ENCODE data around the gene ARL15.

- TF ChIP-seq CTCF (IDR thresholded peaks at IDR 0.05; ENCODE audit: low read depth, low read length, missing input control) (no peak), MAX (IDR thresholded peaks at IDR 0.05) (no peak)
Measured at GRCh38 chr5:53913941-53914340, 396.4 kb downstream of the ARL15 start.

Measured in liver (tissue), 2 donors.